Endothelial cell (in vitro differentiated cells): ENCODE data around the gene RABL6. TPM values are rescaled to one million over a fixed set of nuclear protein-coding genes. Genes with fewer than 3 reads are reported as not detected.

Experiments
- DNase-seq: peaks from one replicate; pipeline ENCODE4 v3.0.0; 2021; ENCODE audit warnings: low spot score
- H3K27ac Mint-ChIP-seq: one replicate; pipeline ENCODE4 v1.8.0; 2021; ENCODE audit warnings: mixed read lengths, inconsistent platforms; ENCODE audit not compliant: unreplicated experiment
- H3K27me3 Mint-ChIP-seq: one replicate; pipeline ENCODE4 v1.8.0; 2021; ENCODE audit warnings: mild to moderate bottlenecking, moderate library complexity, mixed read lengths, inconsistent platforms; ENCODE audit not compliant: unreplicated experiment
- H3K36me3 Mint-ChIP-seq: one replicate; pipeline ENCODE4 v1.8.0; 2021; ENCODE audit warnings: mild to moderate bottlenecking, low read depth, mixed read lengths, inconsistent platforms; ENCODE audit not compliant: unreplicated experiment
- H3K4me1 Mint-ChIP-seq: one replicate; pipeline ENCODE4 v1.8.0; 2021; ENCODE audit warnings: mild to moderate bottlenecking, mixed read lengths, inconsistent platforms; ENCODE audit not compliant: unreplicated experiment
- H3K4me3 Mint-ChIP-seq: one replicate; pipeline ENCODE4 v1.8.0; 2021; ENCODE audit warnings: mild to moderate bottlenecking, mixed read lengths, inconsistent platforms; ENCODE audit not compliant: unreplicated experiment
- H3K9me3 Mint-ChIP-seq: one replicate; pipeline ENCODE4 v1.8.0; 2021; ENCODE audit warnings: mixed read lengths, inconsistent platforms; ENCODE audit not compliant: unreplicated experiment
- CTCF ChIP-seq: fragments of 200-600 bp; sonication (generic); IDR thresholded peaks from one replicate; pipeline ENCODE4 v1.5.0; 2021; ENCODE audit warnings: antibody characterized with exemption; ENCODE audit not compliant: unreplicated experiment
- total RNA-seq: library from RNA; stranded (reverse); fragmentation: NEBNext Ultra II Directional; extraction: Animal tissue kit (Norgen Biotek cat#: 25700); gene quantifications from one replicate; pipeline ENCODE4 v1.2.1, GENCODE V29; 2021; ENCODE audit not compliant: unreplicated experiment

RABL6 gene
- total RNA-seq, 1 donor from 2014 or later: 88.4 TPM

- Mint-ChIP-seq H3K4me3 (no peak overlapping the region), H3K4me1 (peaks cover 6% of the 10 kb centered on the region), H3K9me3 (no peaks in the 10 kb centered on the region), H3K36me3 (peaks cover 8% of the 10 kb centered on the region), H3K27ac (no peak overlapping the region), H3K27me3 (peaks cover 14% of the 10 kb centered on the region)
- TF ChIP-seq CTCF: no peak
- DNase-seq: no peak
These were observed 52.8 kb downstream of the RABL6 start for GRCh38 chr9:136860529-136860928.

- no peak overlapping the region for H3K27ac Mint-ChIP-seq
- no peak overlapping the region for H3K4me3 Mint-ChIP-seq
- DNase-seq: no peak
- no peak for TF ChIP-seq CTCF
- peaks cover 14% of the 10 kb centered on the region for H3K27me3 Mint-ChIP-seq
- no peaks in the 10 kb centered on the region for H3K9me3 Mint-ChIP-seq
- peaks cover 8% of the 10 kb centered on the region for H3K36me3 Mint-ChIP-seq
- peaks cover 6% of the 10 kb centered on the region for H3K4me1 Mint-ChIP-seq
These were observed 53.5 kb downstream of the RABL6 start for GRCh38 chr9:136860933-136861873.

GRCh38 chr9:136861874-136862457, 54.2 kb downstream of the RABL6 start:
- Mint-ChIP-seq H3K36me3 (peaks cover 8% of the 10 kb centered on the region), H3K27me3 (peaks cover 14% of the 10 kb centered on the region), H3K27ac (no peak overlapping the region), H3K4me3 (peak overlapping the region; percentile 47), H3K9me3 (no peaks in the 10 kb centered on the region), H3K4me1 (peaks cover 6% of the 10 kb centered on the region)
- DNase-seq: no peak
- no peak for TF ChIP-seq CTCF

GRCh38 chr9:136862849-136863622, 55.3 kb downstream of the RABL6 start:
- Mint-ChIP-seq H3K4me3 (no peak overlapping the region), H3K4me1 (peaks cover 6% of the 10 kb centered on the region), H3K36me3 (peaks cover 12% of the 10 kb centered on the region), H3K9me3 (no peaks in the 10 kb centered on the region), H3K27me3 (peaks cover 19% of the 10 kb centered on the region), H3K27ac (no peak overlapping the region)
- TF ChIP-seq CTCF: no peak
- DNase-seq: no peak
